H9 (cell line): Measurements from ENCODE around the gene CCDC9B. TPM values are rescaled to one million over a fixed set of nuclear protein-coding genes. Genes with fewer than 3 reads are reported as not detected.

Experiments used
- DNase-seq: peaks from one replicate; pipeline ENCODE4 v3.0.0-alpha.2; 2017
- H2AFZ ChIP-seq: one replicate; pipeline ENCODE4 v1.6.1; 2013; ENCODE audit warnings: mild to moderate bottlenecking, low read length, control low read depth, moderate library complexity
- H2AK5ac ChIP-seq: 2 replicates; pipeline ENCODE4 v1.6.1; 2013; ENCODE audit warnings: low read length, control low read depth, mixed read lengths; ENCODE audit not compliant: insufficient read length
- H2BK120ac ChIP-seq: one replicate; pipeline ENCODE4 v1.6.1; 2013; ENCODE audit warnings: low read depth, mild to moderate bottlenecking, low read length, control low read depth, inconsistent platforms; ENCODE audit not compliant: poor library complexity, severe bottlenecking
- H2BK12ac ChIP-seq: 2 replicates; pipeline ENCODE4 v1.6.1; 2013; ENCODE audit warnings: low read length, control low read depth, mixed read lengths, low read depth; ENCODE audit not compliant: insufficient read length
- H2BK15ac ChIP-seq: 2 replicates; pipeline ENCODE4 v1.6.1; 2013; ENCODE audit warnings: low read depth, low read length, control low read depth
- H2BK20ac ChIP-seq: one replicate; pipeline ENCODE4 v1.6.1; 2013; ENCODE audit warnings: low read depth, mild to moderate bottlenecking, low read length, control low read depth, inconsistent platforms; ENCODE audit not compliant: poor library complexity, severe bottlenecking
- H2BK5ac ChIP-seq: 2 replicates; pipeline ENCODE4 v1.6.1; 2013; ENCODE audit warnings: low read length, control low read depth, mixed read lengths; ENCODE audit not compliant: insufficient read length
- H3K14ac ChIP-seq: 2 replicates; pipeline ENCODE4 v1.6.1; 2013; ENCODE audit warnings: low read length, control low read depth; ENCODE audit not compliant: insufficient read depth
- H3K18ac ChIP-seq: 2 replicates; pipeline ENCODE4 v1.6.1; 2013; ENCODE audit warnings: low read depth, mild to moderate bottlenecking, mixed read lengths, low read length, control low read depth; ENCODE audit not compliant: insufficient read length
- H3K23ac ChIP-seq: 2 replicates; pipeline ENCODE4 v1.6.1; 2013; ENCODE audit warnings: low read length, control low read depth, mixed read lengths, low read depth; ENCODE audit not compliant: insufficient read length
- H3K23me2 ChIP-seq: 2 replicates; pipeline ENCODE4 v1.6.1; 2013; ENCODE audit warnings: low read depth, mild to moderate bottlenecking, mixed read lengths, low read length, control low read depth; ENCODE audit not compliant: insufficient read length, poor library complexity, severe bottlenecking
- H3K27ac ChIP-seq: 2 replicates; pipeline ENCODE4 v1.5.1; 2013; ENCODE audit warnings: low read length, control low read depth, mixed read lengths, low read depth; ENCODE audit not compliant: insufficient read length
- H3K27me3 ChIP-seq: 2 replicates; pipeline ENCODE4 v1.6.1; 2013; ENCODE audit warnings: low read length, control low read depth, inconsistent platforms; ENCODE audit not compliant: insufficient read depth
- H3K4ac ChIP-seq: 2 replicates; pipeline ENCODE4 v1.6.1; 2013; ENCODE audit warnings: low read depth, mild to moderate bottlenecking, control low read depth, inconsistent platforms, low read length, moderate library complexity
- H3K4me1 ChIP-seq: 2 replicates; pipeline ENCODE4 v1.6.1; 2013; ENCODE audit warnings: low read length, control low read depth, inconsistent platforms; ENCODE audit not compliant: insufficient read depth
- H3K4me2 ChIP-seq: 2 replicates; pipeline ENCODE4 v1.6.1; 2013; ENCODE audit warnings: low read length, control low read depth, mixed read lengths; ENCODE audit not compliant: insufficient read length, insufficient read depth
- H3K56ac ChIP-seq: 2 replicates; pipeline ENCODE4 v1.6.1; 2013; ENCODE audit warnings: low read depth, mild to moderate bottlenecking, mixed read lengths, low read length, control low read depth; ENCODE audit not compliant: insufficient read length
- H3K79me1 ChIP-seq: 2 replicates; pipeline ENCODE4 v1.6.1; 2013; ENCODE audit warnings: low read depth, mild to moderate bottlenecking, moderate library complexity, low read length, control low read depth, inconsistent platforms; ENCODE audit not compliant: insufficient read depth, poor library complexity, severe bottlenecking
- H3K79me2 ChIP-seq: 2 replicates; pipeline ENCODE4 v1.6.1; 2013; ENCODE audit warnings: low read length, control low read depth, inconsistent platforms; ENCODE audit not compliant: insufficient read depth
- H3K9ac ChIP-seq: 2 replicates; pipeline ENCODE4 v1.6.1; 2013; ENCODE audit warnings: low read length, control low read depth, mixed read lengths; ENCODE audit not compliant: insufficient read length; ENCODE audit errors: extremely low read depth
- H3K9me3 ChIP-seq: one replicate; pipeline ENCODE4 v1.6.1; 2013; ENCODE audit warnings: low read depth, low read length, inconsistent platforms; ENCODE audit not compliant: control insufficient read depth
- H3T11ph ChIP-seq: one replicate; pipeline ENCODE4 v1.6.1; 2013; ENCODE audit warnings: mild to moderate bottlenecking, low read length, control low read depth, inconsistent platforms
- H4K20me1 ChIP-seq: one replicate; pipeline ENCODE4 v1.6.1; 2013; ENCODE audit not compliant: control insufficient read depth, insufficient read length, insufficient read depth
- H4K5ac ChIP-seq: 2 replicates; pipeline ENCODE4 v1.6.1; 2013; ENCODE audit warnings: low read depth, mild to moderate bottlenecking, mixed read lengths, low read length, control low read depth; ENCODE audit not compliant: insufficient read length
- H4K8ac ChIP-seq: replicated peaks from 2 replicates; pipeline ENCODE4 v1.6.1; 2013; ENCODE audit warnings: low read length, control low read depth, mixed read lengths, low read depth; ENCODE audit not compliant: insufficient read length
- H4K91ac ChIP-seq: 2 replicates; pipeline ENCODE4 v1.6.1; 2013; ENCODE audit warnings: low read depth, mild to moderate bottlenecking, moderate library complexity, mixed read lengths, low read length, control low read depth; ENCODE audit not compliant: insufficient read length
- H3K27ac Mint-ChIP-seq, 3 experiments: 2 replicates in 2 of 3; 3 replicates in 1 of 3; pipeline ENCODE4 v1.8.0; 2020 to 2021; ENCODE audit warnings: mixed read lengths in 3 of 3, mild to moderate bottlenecking in 1 of 3, moderate library complexity in 1 of 3
- H3K27me3 Mint-ChIP-seq: 2 replicates; pipeline ENCODE4 v1.8.0; 2021; ENCODE audit warnings: low read depth, mild to moderate bottlenecking, moderate library complexity, mixed read lengths
- H3K36me3 Mint-ChIP-seq, 3 experiments: 2 replicates in 2 of 3; 3 replicates in 1 of 3; pipeline ENCODE4 v1.8.0; 2020 to 2021; ENCODE audit warnings: low read depth in 3 of 3, mixed read lengths in 3 of 3; ENCODE audit not compliant: insufficient read depth in 1 of 3
- H3K4me1 Mint-ChIP-seq, 2 experiments: 2 replicates each; pipeline ENCODE4 v1.8.0; 2020; ENCODE audit warnings: mixed read lengths in 2 of 2
- H3K4me3 Mint-ChIP-seq, 2 experiments: 2 replicates in 1 of 2; 3 replicates in 1 of 2; pipeline ENCODE4 v1.8.0; 2020 to 2021; ENCODE audit warnings: mild to moderate bottlenecking in 2 of 2, mixed read lengths in 2 of 2, moderate library complexity in 1 of 2
- H3K9me3 Mint-ChIP-seq, 2 experiments: 2 replicates in 1 of 2; 3 replicates in 1 of 2; pipeline ENCODE4 v1.8.0; 2020; ENCODE audit warnings: mild to moderate bottlenecking in 2 of 2, mixed read lengths in 2 of 2, moderate library complexity in 1 of 2
- WGBS: extraction: QIAGEN DNeasy Blood & Tissue Kit; methylation state at CpG from one replicate; pipeline ENCODE4 v1.1.7; 2013; ENCODE audit warnings: missing lambda C conversion rate, low lambda C conversion rate, mixed read lengths; ENCODE audit not compliant: insufficient read length; ENCODE audit errors: extremely low coverage; 5-methylcytosine and 5-hydroxymethylcytosine counted together
- total RNA-seq: library from RNA; stranded (reverse); gene quantifications from 2 replicates; pipeline ENCODE4 v1.2.1, GENCODE V29; 2021
- TF ChIP-seq, protein P1 (sequence below): fragments of 200-600 bp; sonication (generic); conservative IDR thresholded peaks from 3 replicates; pipeline ENCODE4 v1.8.0; 2021; ENCODE audit warnings: antibody characterized with exemption, mild to moderate bottlenecking

CCDC9B gene
- total RNA-seq, 1 experiment from 2014 or later, result 0.48 TPM

GRCh38 chr15:40325700-40326099 is 15.0 kb downstream of the CCDC9B start:
- Mint-ChIP-seq H3K27me3 (peaks cover 38% of the 10 kb centered on the region), H3K36me3 (peaks cover 4 to 24% (median 10%) of the 10 kb centered on the region in 3 experiments; a peak in 6 of 7 replicates), H3K4me1 (peaks cover 64 to 67% of the 10 kb centered on the region in 2 experiments), H3K9me3 (peaks cover 0 to 10% of the 10 kb centered on the region in 2 experiments; a peak in 2 of 5 replicates), H3K4me3 (peak overlapping the region; percentile 67 to 85), H3K27ac (no peak overlapping the region)
- Histone ChIP-seq H3K56ac (no peak overlapping the region), H3K27me3 (no peaks in the 10 kb centered on the region; the same call in 1 of the 2 replicates), H2BK15ac (no peak overlapping the region), H3T11ph (no peak overlapping the region), H4K8ac (no peak overlapping the region), H3K9ac (no peak overlapping the region), H3K23me2 (peaks cover 10% of the 10 kb centered on the region), H2BK5ac (no peak overlapping the region), H3K4ac (no peak overlapping the region), H2BK12ac (no peak overlapping the region), H4K5ac (no peak overlapping the region), H2AK5ac (no peak overlapping the region), H3K14ac (no peak overlapping the region), H2AFZ (no peak overlapping the region), H3K79me2 (no peaks in the 10 kb centered on the region), H3K18ac (no peak overlapping the region), H3K79me1 (no peaks in the 10 kb centered on the region), H4K20me1 (no peaks in the 10 kb centered on the region), H4K91ac (no peak overlapping the region), H3K23ac (no peak overlapping the region), H3K4me2 (no peak overlapping the region), H2BK20ac (no peak overlapping the region), H3K9me3 (no peaks in the 10 kb centered on the region), H2BK120ac (no peak overlapping the region), H3K4me1 (peaks cover 25% of the 10 kb centered on the region; the same call in 1 of the 2 replicates), H3K27ac (no peak overlapping the region)
- no peak for DNase-seq
- no CpG with 5 or more reads among the region's 2 CpGs for WGBS
- TF ChIP-seq, protein P1, sequence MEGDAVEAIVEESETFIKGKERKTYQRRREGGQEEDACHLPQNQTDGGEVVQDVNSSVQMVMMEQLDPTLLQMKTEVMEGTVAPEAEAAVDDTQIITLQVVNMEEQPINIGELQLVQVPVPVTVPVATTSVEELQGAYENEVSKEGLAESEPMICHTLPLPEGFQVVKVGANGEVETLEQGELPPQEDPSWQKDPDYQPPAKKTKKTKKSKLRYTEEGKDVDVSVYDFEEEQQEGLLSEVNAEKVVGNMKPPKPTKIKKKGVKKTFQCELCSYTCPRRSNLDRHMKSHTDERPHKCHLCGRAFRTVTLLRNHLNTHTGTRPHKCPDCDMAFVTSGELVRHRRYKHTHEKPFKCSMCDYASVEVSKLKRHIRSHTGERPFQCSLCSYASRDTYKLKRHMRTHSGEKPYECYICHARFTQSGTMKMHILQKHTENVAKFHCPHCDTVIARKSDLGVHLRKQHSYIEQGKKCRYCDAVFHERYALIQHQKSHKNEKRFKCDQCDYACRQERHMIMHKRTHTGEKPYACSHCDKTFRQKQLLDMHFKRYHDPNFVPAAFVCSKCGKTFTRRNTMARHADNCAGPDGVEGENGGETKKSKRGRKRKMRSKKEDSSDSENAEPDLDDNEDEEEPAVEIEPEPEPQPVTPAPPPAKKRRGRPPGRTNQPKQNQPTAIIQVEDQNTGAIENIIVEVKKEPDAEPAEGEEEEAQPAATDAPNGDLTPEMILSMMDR, result no peak
